Body of pancreas (tissue), 4 donors: ENCODE data around the gene LRFN3. TPM values are rescaled to one million over a fixed set of nuclear protein-coding genes. Genes with fewer than 3 reads are reported as not detected.
"Not testable (repeated sequence)": the region's sequence is repeated elsewhere in the genome, so short reads cannot be mapped to it uniquely, and the experiment has no call there.

Experiments
- ATAC-seq: fragments of 150-250 bp; one replicate; pipeline ENCODE4 v1.9.1; 2016
- DNase-seq, 4 donors: peaks; one replicate each; pipeline ENCODE4 v3.0.0-alpha.2; 2019
- H3K27ac ChIP-seq, 4 donors: fragments of 200-600 bp; sonication (generic); 1 replicate in 3 of 4; 2 replicates in 1 of 4; pipeline versions ENCODE4 v1.5.1 to v1.6.1; 2016 to 2019; ENCODE audit warnings: mild to moderate bottlenecking in 1 of 4, mixed read lengths in 1 of 4, moderate library complexity in 1 of 4
- H3K27me3 ChIP-seq, 2 donors: fragments of 200-600 bp; sonication (generic); one replicate each; pipeline ENCODE4 v1.6.0; 2016; ENCODE audit warnings: mild to moderate bottlenecking in 1 of 2
- H3K36me3 ChIP-seq, 2 donors: fragments of 200-600 bp; sonication (generic); replicated peaks in 1 of 2; 2 replicates each; pipeline ENCODE4 v1.5.1; 2016; ENCODE audit warnings: low read depth in 2 of 2; ENCODE audit not compliant: insufficient read depth in 1 of 2
- H3K4me1 ChIP-seq: fragments of 200-600 bp; sonication (generic); one replicate; pipeline ENCODE4 v1.6.0; 2016
- H3K4me3 ChIP-seq, 2 donors: fragments of 200-600 bp; sonication (generic); 1 replicate in 1 of 2; 2 replicates in 1 of 2; pipeline ENCODE4 v1.5.1; 2016 to 2019
- H3K9me3 ChIP-seq, 3 donors: fragments of 200-600 bp; sonication (generic); 1 replicate in 2 of 3; 2 replicates in 1 of 3; pipeline ENCODE4 v1.5.1; 2016
- POLR2A ChIP-seq, 3 donors: fragments of 450-650 bp; IDR thresholded peaks; one replicate each; pipeline ENCODE4 v1.6.1; 2016; ENCODE audit warnings: antibody characterized with exemption in 3 of 3, mild to moderate bottlenecking in 2 of 3
- WGBS, 2 donors: methylation state at CpG; one replicate each; pipeline ENCODE4 v1.1.5; 2017; 5-methylcytosine and 5-hydroxymethylcytosine counted together
- intact Hi-C: fragments of 100-400 bp; cut with DNase I; formaldehyde crosslinking; loops from one replicate; pipeline ENCODE4 v1.15.1; 2023
- total RNA-seq, 2 donors: library from RNA; depleted of rRNA; stranded (reverse); fragments of >200 nt; gene quantifications; one replicate each; pipeline ENCODE4 v1.1.0, GENCODE V29; 2016
- TF ChIP-seq, protein P1 (sequence below), 7 experiments: fragments of 450-650 bp in 4 of 7; fragments of 200-600 bp in 3 of 7; sonication (generic) in 3 of 7; IDR thresholded peaks; one replicate each; pipeline ENCODE4 v1.5.1; 2016 to 2019; ENCODE audit warnings: antibody characterized with exemption in 7 of 7

LRFN3 gene
- total RNA-seq, 2 donors from 2014 or later, result 13.2 to 14.5 TPM

DNA sequence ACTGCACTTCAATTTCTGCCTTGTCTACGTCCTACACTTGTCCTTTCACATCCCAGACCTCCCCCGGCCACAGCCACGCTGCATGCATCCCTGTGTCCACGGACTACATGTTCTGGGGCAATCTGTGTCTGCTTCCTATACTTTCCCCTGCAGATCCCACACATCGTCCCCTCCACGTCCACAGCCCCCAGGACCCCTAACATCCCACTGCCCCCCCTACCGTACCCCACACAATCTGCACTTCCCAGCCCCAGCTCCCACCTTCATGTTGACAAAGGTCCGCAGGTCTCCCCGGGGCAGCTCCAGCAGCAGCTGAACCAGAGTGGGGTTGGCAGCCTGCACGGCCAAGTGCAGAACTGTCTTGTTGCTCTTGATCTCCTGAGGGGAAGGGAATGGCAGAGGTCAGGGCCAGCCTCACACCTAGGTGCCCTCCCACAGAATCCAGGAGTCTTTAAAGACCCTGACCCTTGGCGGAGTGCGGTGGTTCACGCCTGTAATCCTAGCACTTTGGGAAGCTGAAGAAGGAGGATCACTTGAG, 46.0 kb upstream of the LRFN3 start:
- intact Hi-C loops, result no loop called here

DNA sequence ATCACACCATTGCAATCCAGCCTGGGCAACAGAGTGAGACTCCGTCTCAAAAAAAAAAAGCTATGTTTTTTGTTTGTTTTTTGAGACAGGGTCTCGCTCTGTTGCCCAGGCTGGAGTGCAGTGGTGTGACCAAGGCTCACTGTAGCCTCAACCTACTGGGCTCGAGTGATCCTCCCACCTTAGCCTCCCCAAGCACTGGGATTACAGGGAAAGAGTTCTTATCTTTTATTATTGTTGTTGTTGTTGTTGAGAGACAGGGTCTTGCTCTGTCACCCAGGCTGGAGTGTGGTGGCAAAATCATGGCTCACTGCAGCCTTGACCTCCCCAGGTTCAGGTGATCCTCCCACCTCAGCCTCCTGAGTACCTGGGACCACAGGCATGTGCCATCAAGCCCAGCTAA, 44.4 kb upstream of the LRFN3 start:
- H3K27ac ChIP-seq, DNase-seq, intact Hi-C loops, H3K4me1 ChIP-seq, ATAC-seq, H3K27me3 ChIP-seq, H3K4me3 ChIP-seq, H3K9me3 ChIP-seq: not testable (repeated sequence)
- H3K36me3 ChIP-seq, result peaks cover 6 to 12% of the 10 kb centered on the region in 2 donors
- WGBS, 2 donors, result 91 to 95% methylated on average over 3 of the region's 3 CpGs

More for the DNA sequence above, 46.0 kb upstream of the LRFN3 start:
- no peaks in the 10 kb centered on the region for H3K27me3 ChIP-seq
- WGBS, 2 donors, result 87 to 90% methylated on average over 9 to 10 of the region's 13 CpGs
- no peak overlapping the region for H3K4me3 ChIP-seq
- DNase-seq (no peak), ATAC-seq (no peak)
- no peaks in the 10 kb centered on the region for H3K4me1 ChIP-seq
- H3K27ac ChIP-seq, result no peak overlapping the region
- H3K9me3 ChIP-seq, result no peaks in the 10 kb centered on the region
- no peak for TF ChIP-seq POLR2A (IDR thresholded peaks at IDR 0.05)
- TF ChIP-seq, protein P1, sequence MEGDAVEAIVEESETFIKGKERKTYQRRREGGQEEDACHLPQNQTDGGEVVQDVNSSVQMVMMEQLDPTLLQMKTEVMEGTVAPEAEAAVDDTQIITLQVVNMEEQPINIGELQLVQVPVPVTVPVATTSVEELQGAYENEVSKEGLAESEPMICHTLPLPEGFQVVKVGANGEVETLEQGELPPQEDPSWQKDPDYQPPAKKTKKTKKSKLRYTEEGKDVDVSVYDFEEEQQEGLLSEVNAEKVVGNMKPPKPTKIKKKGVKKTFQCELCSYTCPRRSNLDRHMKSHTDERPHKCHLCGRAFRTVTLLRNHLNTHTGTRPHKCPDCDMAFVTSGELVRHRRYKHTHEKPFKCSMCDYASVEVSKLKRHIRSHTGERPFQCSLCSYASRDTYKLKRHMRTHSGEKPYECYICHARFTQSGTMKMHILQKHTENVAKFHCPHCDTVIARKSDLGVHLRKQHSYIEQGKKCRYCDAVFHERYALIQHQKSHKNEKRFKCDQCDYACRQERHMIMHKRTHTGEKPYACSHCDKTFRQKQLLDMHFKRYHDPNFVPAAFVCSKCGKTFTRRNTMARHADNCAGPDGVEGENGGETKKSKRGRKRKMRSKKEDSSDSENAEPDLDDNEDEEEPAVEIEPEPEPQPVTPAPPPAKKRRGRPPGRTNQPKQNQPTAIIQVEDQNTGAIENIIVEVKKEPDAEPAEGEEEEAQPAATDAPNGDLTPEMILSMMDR (IDR thresholded peaks at IDR 0.05), result no peak
- H3K36me3 ChIP-seq, result peaks cover 4 to 12% of the 10 kb centered on the region in 2 donors

DNA sequence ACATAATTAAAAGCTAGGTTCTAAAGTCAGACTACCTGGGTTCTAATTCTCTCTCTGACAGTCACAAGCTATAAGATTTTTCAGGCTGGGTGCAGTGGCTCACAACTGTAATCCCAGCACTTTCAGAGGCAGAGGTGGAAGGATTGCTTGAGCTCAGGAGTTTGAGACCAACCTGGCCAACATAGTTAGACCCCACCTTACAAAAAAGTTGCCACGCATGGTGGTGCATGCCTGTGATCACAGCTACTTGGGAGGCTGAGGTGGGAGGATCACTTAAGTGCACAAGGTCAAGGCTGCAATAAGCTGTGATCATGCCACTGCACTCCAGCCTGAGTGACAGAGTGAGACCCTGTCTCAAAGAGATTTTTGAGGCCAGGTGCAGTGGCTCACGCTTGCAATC, 41.8 kb upstream of the LRFN3 start:
- Histone ChIP-seq H3K4me3 (no peak overlapping the region), H3K9me3 (no peaks in the 10 kb centered on the region), H3K4me1 (peaks cover 14% of the 10 kb centered on the region), H3K27me3 (no peaks in the 10 kb centered on the region), H3K27ac (no peak overlapping the region), H3K36me3 (peaks cover 3 to 6% of the 10 kb centered on the region in 2 donors)
- 89 to 100% methylated on average over 1 to 2 of the region's 2 CpGs for WGBS, 2 donors
- no peak for TF ChIP-seq POLR2A (IDR thresholded peaks at IDR 0.05)
- TF ChIP-seq, protein P1 (IDR thresholded peaks at IDR 0.05), result no peak
- intact Hi-C loops, result no loop called here
- no peak for ATAC-seq
- no peak for DNase-seq

DNA sequence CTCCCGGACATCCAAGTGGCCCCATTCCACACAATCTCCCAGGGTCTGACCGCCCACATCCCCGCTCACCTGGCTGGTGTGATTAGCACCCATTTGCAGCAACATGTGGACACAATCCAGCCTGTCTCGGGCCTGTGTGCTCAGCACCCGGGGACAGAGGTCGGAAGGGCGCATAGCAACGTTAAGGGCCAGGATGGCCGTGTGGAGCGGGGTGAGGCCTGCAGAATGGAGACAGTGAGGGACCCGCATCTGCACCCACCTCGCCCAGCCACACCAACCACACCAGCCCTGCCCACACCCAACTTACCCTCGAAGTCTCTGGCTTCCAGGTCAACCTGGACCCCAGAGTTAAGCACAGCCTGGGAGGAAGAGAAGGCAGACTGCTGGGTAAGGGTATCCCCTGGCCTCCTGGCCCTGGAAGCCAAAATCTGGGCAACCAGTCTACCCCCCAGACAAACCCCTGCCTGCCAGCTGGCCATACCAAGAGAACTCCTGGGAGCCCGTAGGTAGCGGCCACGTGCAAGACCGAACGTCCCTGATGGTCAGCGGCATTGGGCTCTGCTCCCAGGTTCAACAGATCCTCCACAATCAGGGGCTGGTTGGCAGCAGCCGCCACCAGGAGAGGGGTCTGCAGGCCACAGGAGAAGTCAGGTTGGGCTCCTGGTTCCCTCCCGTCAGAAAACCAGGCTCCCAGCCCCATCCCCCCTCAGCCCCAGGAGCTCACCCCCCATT, 40.1 kb upstream of the LRFN3 start:
- no peak overlapping the region for H3K27ac ChIP-seq
- no peaks in the 10 kb centered on the region for H3K9me3 ChIP-seq
- no peak for ATAC-seq
- no peak for DNase-seq
- H3K36me3 ChIP-seq, result peaks cover 0 to 2% of the 10 kb centered on the region in 2 donors
- no peaks in the 10 kb centered on the region for H3K27me3 ChIP-seq
- intact Hi-C loops, result no loop called here
- H3K4me1 ChIP-seq, result peaks cover 17% of the 10 kb centered on the region
- WGBS, 2 donors, result 75 to 89% methylated on average over 9 to 21 of the region's 21 CpGs
- no peak overlapping the region for H3K4me3 ChIP-seq
- no peak for TF ChIP-seq POLR2A (IDR thresholded peaks at IDR 0.05)
- TF ChIP-seq, protein P1 (IDR thresholded peaks at IDR 0.05), result no peak

DNA sequence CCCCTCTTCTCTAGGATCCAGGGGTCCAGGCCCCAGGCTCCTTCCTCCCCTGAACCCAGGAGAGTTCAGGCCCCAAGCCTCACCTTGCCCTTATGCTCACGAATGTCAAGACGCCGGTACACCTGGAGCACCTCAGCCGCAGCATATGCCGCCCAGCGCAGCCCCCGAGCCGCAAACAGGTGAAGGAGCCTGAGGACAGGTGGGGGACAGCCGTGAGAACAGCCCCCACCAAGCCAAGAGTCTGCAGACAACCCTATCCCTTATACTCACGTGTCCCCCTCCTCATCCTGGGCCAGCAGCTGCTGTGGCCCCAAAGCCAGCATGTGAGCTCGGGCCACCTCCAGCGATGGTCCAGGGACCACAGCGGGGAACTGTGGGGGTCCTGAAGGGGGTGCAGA, 39.5 kb upstream of the LRFN3 start:
- Histone ChIP-seq H3K9me3 (no peaks in the 10 kb centered on the region), H3K4me3 (no peak overlapping the region), H3K36me3 (peaks cover 0 to 2% of the 10 kb centered on the region in 2 donors), H3K4me1 (peaks cover 18% of the 10 kb centered on the region), H3K27ac (no peak overlapping the region), H3K27me3 (no peaks in the 10 kb centered on the region)
- ATAC-seq (no peak), DNase-seq (no peak)
- TF ChIP-seq, protein P1 (IDR thresholded peaks at IDR 0.05), result no peak
- no peak for TF ChIP-seq POLR2A (IDR thresholded peaks at IDR 0.05)
- WGBS, 2 donors, result 93% methylated on average over 12 of the region's 13 CpGs; no CpG with 5 or more reads in 1 of the 2 donors
- intact Hi-C loops, result no loop called here
